ENCODE measurements around the gene GYPC. TPM values are rescaled to one million over a fixed set of nuclear protein-coding genes. Genes with fewer than 3 reads are reported as not detected.

GYPC gene
- total and polyA plus RNA-seq, 2 of the 4 experiments (the other 2 are of a cell fraction): 53.4 to 96.3 TPM

DNA sequence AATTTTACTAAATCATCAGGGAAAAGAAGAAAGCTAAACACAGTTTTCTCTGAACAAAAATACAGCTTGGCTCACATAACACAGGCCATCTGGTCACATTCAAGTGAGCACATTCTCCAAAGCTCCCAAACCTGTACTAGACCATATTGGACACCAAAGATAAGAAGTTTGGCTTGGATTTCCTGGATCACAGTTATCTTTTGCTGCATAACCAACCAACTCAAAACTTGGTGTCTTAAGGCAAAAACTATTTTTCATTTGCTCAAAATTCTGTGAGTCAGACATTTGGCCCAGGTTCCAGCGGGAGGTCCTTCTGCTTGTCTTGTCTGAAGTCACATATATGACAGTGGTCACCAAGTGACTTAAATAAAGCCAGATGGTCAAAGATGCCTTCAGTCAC lies 83.2 kb downstream of the GYPC start:
- no CpG with 5 or more reads among the region's 1 CpG for WGBS, 2 experiments (ENCODE audit: extremely low coverage in 2 of 2, insufficient read length in 1 of 2)
- H2AFZ ChIP-seq (replicated peaks; ENCODE audit: low read length, poor library complexity): no peak overlapping the region
- H3K23ac ChIP-seq (ENCODE audit: low read depth, low read length): no peak overlapping the region
- H3K4me3 ChIP-seq (ENCODE audit: insufficient read depth, low read depth, low read length): no peak overlapping the region
- H3K4me1 ChIP-seq (ENCODE audit: control insufficient read depth, insufficient read depth, low read length): no peaks in the 10 kb centered on the region
- H3K4ac ChIP-seq (ENCODE audit: low read depth, low read length): no peak overlapping the region
- no peaks in the 10 kb centered on the region for H3K79me1 ChIP-seq (ENCODE audit: low read depth in 1 of 2, low read length in 2 of 2)
- H3K36me3 ChIP-seq (ENCODE audit: control insufficient read depth, insufficient read depth, low read length): no peaks in the 10 kb centered on the region
- H3K9ac ChIP-seq (ENCODE audit: low read depth, low read length): no peak overlapping the region
- in situ Hi-C loops (cut with MboI; ENCODE audit: low sequenced_read_pairs) (no loop called here), intact Hi-C loops (cut with micrococcal nuclease) (no loop called here), dilution Hi-C loops (cut with HindIII; ENCODE audit: low sequenced_read_pairs, unreplicated experiment) (no loop called here)
- no peak for DNase-seq
- no peak overlapping the region for H3K18ac ChIP-seq (ENCODE audit: low read depth, low read length)
- CTCF ChIA-PET: no interaction called here
- peaks cover 3% of the 10 kb centered on the region for H3K27me3 ChIP-seq (ENCODE audit: control insufficient read depth, insufficient read depth, low read length)
- no TSS peak for BruUV-seq (replicated peaks)
- no peaks in the 10 kb centered on the region for H4K20me1 ChIP-seq (ENCODE audit: insufficient read depth, low read length)
- no peak overlapping the region for H2AK5ac ChIP-seq (ENCODE audit: low read depth, low read length)
- no peak overlapping the region for H4K91ac ChIP-seq (ENCODE audit: insufficient read depth, low read depth, low read length)
- no peak overlapping the region for H2BK120ac ChIP-seq (ENCODE audit: low read depth, low read length)
- no peak overlapping the region for H3K4me2 ChIP-seq (ENCODE audit: low read depth, low read length)
- no peak overlapping the region for H2BK5ac ChIP-seq (ENCODE audit: low read depth, low read length, poor library complexity, severe bottlenecking)
- H3K56ac ChIP-seq (ENCODE audit: extremely low read depth, insufficient read depth, low read length): no peak overlapping the region
- H4K8ac ChIP-seq (ENCODE audit: low read depth in 2 of 2, low read length in 2 of 2): no peak overlapping the region
- no peak overlapping the region for H2AK9ac ChIP-seq (replicated peaks; ENCODE audit: low read depth, low read length, poor library complexity)
- no peak overlapping the region for H2BK15ac ChIP-seq (ENCODE audit: low read depth, low read length)
- H3K27ac ChIP-seq (ENCODE audit: insufficient read depth, low read length): no peak overlapping the region
- H2BK20ac ChIP-seq (ENCODE audit: low read depth, low read length): no peak overlapping the region
- ATAC-seq (ENCODE audit: low read depth): no peak
- no peak overlapping the region for H3K14ac ChIP-seq (replicated peaks; ENCODE audit: low read depth, low read length)
- POLR2A ChIA-PET (ENCODE audit: unreplicated experiment): no interaction called here
- no peaks in the 10 kb centered on the region for H3K9me1 ChIP-seq (ENCODE audit: insufficient read depth, low read length)
- no peaks in the 10 kb centered on the region for H3K9me3 ChIP-seq (ENCODE audit: control insufficient read depth, insufficient read depth, low read length)
- TF ChIP-seq RCOR1 (IDR thresholded peaks at IDR 0.05; ENCODE audit: insufficient replicate concordance, low read length) (no peak), FOS (IDR thresholded peaks at IDR 0.05; ENCODE audit: low read depth, low read length) (no peak), RAD21 (IDR thresholded peaks at IDR 0.05; ENCODE audit: low read length) (no peak)
- TF ChIP-seq, protein P1, sequence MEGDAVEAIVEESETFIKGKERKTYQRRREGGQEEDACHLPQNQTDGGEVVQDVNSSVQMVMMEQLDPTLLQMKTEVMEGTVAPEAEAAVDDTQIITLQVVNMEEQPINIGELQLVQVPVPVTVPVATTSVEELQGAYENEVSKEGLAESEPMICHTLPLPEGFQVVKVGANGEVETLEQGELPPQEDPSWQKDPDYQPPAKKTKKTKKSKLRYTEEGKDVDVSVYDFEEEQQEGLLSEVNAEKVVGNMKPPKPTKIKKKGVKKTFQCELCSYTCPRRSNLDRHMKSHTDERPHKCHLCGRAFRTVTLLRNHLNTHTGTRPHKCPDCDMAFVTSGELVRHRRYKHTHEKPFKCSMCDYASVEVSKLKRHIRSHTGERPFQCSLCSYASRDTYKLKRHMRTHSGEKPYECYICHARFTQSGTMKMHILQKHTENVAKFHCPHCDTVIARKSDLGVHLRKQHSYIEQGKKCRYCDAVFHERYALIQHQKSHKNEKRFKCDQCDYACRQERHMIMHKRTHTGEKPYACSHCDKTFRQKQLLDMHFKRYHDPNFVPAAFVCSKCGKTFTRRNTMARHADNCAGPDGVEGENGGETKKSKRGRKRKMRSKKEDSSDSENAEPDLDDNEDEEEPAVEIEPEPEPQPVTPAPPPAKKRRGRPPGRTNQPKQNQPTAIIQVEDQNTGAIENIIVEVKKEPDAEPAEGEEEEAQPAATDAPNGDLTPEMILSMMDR (conservative IDR thresholded peaks at IDR 0.05; ENCODE audit: low read depth, low read length): no peak
- TF ChIP-seq, protein P2, sequence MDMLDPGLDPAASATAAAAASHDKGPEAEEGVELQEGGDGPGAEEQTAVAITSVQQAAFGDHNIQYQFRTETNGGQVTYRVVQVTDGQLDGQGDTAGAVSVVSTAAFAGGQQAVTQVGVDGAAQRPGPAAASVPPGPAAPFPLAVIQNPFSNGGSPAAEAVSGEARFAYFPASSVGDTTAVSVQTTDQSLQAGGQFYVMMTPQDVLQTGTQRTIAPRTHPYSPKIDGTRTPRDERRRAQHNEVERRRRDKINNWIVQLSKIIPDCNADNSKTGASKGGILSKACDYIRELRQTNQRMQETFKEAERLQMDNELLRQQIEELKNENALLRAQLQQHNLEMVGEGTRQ (IDR thresholded peaks at IDR 0.05; ENCODE audit: low read depth, low read length): no peak
- H4K5ac ChIP-seq (ENCODE audit: low read depth, low read length): no peak overlapping the region
